Panc1 (cell line): ENCODE data around the gene UBAC2. TPM values are rescaled to one million over a fixed set of nuclear protein-coding genes. Genes with fewer than 3 reads are reported as not detected.

Experiments
- ATAC-seq: fragments of 200-7000 bp; cut with Tn5 transposase; 2 replicates; pipeline ENCODE4 v1.9.1; 2020; ENCODE audit warnings: mild to moderate bottlenecking, moderate library complexity
- BruUV-seq: library from RNA; stranded (reverse); fragments of 400-500 nt; replicated peaks from 2 replicates; lab custom pipeline; 2021; lab: Mats Ljungman, UMichigan
- CTCF ChIA-PET: fragments of 300-600 bp; sonication (Branson Sonifier 250); formaldehyde crosslinking; loops from one replicate; lab custom pipeline; 2022; ENCODE audit warnings: antibody characterized with exemption; lab: Charles Lee
- POLR2A ChIA-PET: fragments of 300-600 bp; sonication (Branson Sonifier 250); formaldehyde crosslinking; loops from one replicate; lab custom pipeline; 2022; ENCODE audit warnings: antibody characterized with exemption; lab: Charles Lee
- DNase-seq: peaks from one replicate; pipeline ENCODE4 v3.0.0-alpha.2; 2010; ENCODE audit warnings: low read depth, low spot score
- H3K27ac ChIP-seq: 2 replicates; pipeline ENCODE4 v1.5.1; 2011; ENCODE audit warnings: mild to moderate bottlenecking, low read length, inconsistent platforms
- H3K27me3 ChIP-seq: fragments of 200-500 bp; sonication (Bioruptor generic); 2 replicates; pipeline ENCODE4 v1.6.0; 2014; ENCODE audit warnings: low read length, inconsistent platforms; ENCODE audit not compliant: control insufficient read depth, insufficient read depth
- H3K36me3 ChIP-seq: fragments of 200-500 bp; sonication (Bioruptor generic); 2 replicates; pipeline ENCODE4 v1.5.1; 2014; ENCODE audit warnings: inconsistent platforms, mild to moderate bottlenecking, low read length, moderate library complexity; ENCODE audit not compliant: control insufficient read depth, insufficient read depth
- H3K4me1 ChIP-seq: 2 replicates; pipeline ENCODE4 v1.5.1; 2011; ENCODE audit warnings: inconsistent platforms, mild to moderate bottlenecking, low read length, moderate library complexity; ENCODE audit not compliant: control insufficient read depth, insufficient read depth
- H3K4me3 ChIP-seq, 2 experiments: 2 replicates each; pipeline ENCODE4 v1.5.1; 2011 to 2012; ENCODE audit warnings: low read depth in 2 of 2, low read length in 2 of 2, mild to moderate bottlenecking in 2 of 2, inconsistent platforms in 1 of 2, moderate library complexity in 1 of 2
- H3K9me3 ChIP-seq: fragments of 200-500 bp; sonication (Bioruptor generic); 2 replicates; pipeline ENCODE4 v1.5.1; 2014; ENCODE audit warnings: low read depth, mild to moderate bottlenecking, inconsistent platforms, low read length, moderate library complexity; ENCODE audit not compliant: control insufficient read depth, insufficient read depth
- POLR2AphosphoS5 ChIP-seq: IDR thresholded peaks from 2 replicates; pipeline ENCODE4 v1.6.1; 2012; ENCODE audit warnings: mild to moderate bottlenecking, low read depth, low read length, moderate library complexity
- SIN3A ChIP-seq: IDR thresholded peaks from 2 replicates; pipeline ENCODE4 v1.6.1; 2012; ENCODE audit warnings: low read depth, mild to moderate bottlenecking, low read length, moderate library complexity, borderline replicate concordance; ENCODE audit not compliant: insufficient read depth
- TCF7L2 ChIP-seq: IDR thresholded peaks from 2 replicates; pipeline ENCODE4 v1.6.1; 2011; ENCODE audit warnings: mild to moderate bottlenecking, low read depth, low read length, inconsistent platforms
- in situ Hi-C: cut with HindIII; loops from 2 replicates; pipeline ENCODE4 v1.10.0; 2016; ENCODE audit warnings: low sequenced_read_pairs, low pct_unique_long_range_greater_than_20kb
- intact Hi-C: fragments of 100-400 bp; cut with micrococcal nuclease; formaldehyde crosslinking; loops from one replicate; pipeline ENCODE4 v1.10.0; 2022; ENCODE audit not compliant: unreplicated experiment
- total RNA-seq: library from RNA; stranded (reverse); gene quantifications from one replicate; pipeline ENCODE4 v1.2.1, GENCODE V29; 2021; ENCODE audit not compliant: unreplicated experiment
- TF ChIP-seq, protein P1 (sequence below), 2 experiments: IDR thresholded peaks; 2 replicates each; pipeline ENCODE4 v1.6.1; 2011 to 2012; ENCODE audit warnings: low read depth in 2 of 2, control low read depth in 1 of 2, low read length in 1 of 2, mild to moderate bottlenecking in 1 of 2, moderate library complexity in 1 of 2; ENCODE audit not compliant: insufficient read depth in 1 of 2
- TF ChIP-seq, protein P2 (sequence below): fragments of 450-650 bp; IDR thresholded peaks from 2 replicates; pipeline ENCODE4 v1.5.1; 2017; ENCODE audit warnings: mild to moderate bottlenecking

UBAC2 gene
- total RNA-seq, 1 experiment from 2014 or later = 40.8 TPM

DNA sequence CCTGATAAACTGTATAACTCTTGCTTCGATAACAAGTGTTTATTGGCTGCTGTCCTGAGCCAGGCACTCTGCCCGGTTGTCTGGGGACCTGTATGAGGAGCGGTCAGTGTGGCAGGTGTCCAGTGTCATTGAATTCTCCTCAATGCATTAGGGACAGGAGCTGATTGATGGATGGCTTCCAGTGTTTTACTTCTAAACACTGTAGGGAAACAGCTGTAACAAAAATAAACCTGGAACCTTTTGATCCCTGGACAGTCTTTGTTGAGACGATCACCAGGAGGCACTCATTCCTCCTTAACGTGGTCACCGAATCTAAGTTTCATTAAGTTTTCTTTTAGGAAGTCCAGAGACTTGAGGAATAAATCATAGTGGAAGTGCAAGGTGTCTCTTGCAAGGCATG is 17.9 kb downstream of the UBAC2 start:
- no peak overlapping the region for H3K4me3 ChIP-seq
- H3K36me3 ChIP-seq = no peaks in the 10 kb centered on the region
- POLR2A ChIA-PET = no interaction called here
- H3K4me1 ChIP-seq = no peaks in the 10 kb centered on the region
- TF ChIP-seq, protein P1, sequence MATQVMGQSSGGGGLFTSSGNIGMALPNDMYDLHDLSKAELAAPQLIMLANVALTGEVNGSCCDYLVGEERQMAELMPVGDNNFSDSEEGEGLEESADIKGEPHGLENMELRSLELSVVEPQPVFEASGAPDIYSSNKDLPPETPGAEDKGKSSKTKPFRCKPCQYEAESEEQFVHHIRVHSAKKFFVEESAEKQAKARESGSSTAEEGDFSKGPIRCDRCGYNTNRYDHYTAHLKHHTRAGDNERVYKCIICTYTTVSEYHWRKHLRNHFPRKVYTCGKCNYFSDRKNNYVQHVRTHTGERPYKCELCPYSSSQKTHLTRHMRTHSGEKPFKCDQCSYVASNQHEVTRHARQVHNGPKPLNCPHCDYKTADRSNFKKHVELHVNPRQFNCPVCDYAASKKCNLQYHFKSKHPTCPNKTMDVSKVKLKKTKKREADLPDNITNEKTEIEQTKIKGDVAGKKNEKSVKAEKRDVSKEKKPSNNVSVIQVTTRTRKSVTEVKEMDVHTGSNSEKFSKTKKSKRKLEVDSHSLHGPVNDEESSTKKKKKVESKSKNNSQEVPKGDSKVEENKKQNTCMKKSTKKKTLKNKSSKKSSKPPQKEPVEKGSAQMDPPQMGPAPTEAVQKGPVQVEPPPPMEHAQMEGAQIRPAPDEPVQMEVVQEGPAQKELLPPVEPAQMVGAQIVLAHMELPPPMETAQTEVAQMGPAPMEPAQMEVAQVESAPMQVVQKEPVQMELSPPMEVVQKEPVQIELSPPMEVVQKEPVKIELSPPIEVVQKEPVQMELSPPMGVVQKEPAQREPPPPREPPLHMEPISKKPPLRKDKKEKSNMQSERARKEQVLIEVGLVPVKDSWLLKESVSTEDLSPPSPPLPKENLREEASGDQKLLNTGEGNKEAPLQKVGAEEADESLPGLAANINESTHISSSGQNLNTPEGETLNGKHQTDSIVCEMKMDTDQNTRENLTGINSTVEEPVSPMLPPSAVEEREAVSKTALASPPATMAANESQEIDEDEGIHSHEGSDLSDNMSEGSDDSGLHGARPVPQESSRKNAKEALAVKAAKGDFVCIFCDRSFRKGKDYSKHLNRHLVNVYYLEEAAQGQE (IDR thresholded peaks at IDR 0.05; ENCODE audit: insufficient read depth in 1 of 2, low read depth in 2 of 2, low read length in 1 of 2) = no peak
- TF ChIP-seq POLR2AphosphoS5 = no peak
- TF ChIP-seq, protein P2, sequence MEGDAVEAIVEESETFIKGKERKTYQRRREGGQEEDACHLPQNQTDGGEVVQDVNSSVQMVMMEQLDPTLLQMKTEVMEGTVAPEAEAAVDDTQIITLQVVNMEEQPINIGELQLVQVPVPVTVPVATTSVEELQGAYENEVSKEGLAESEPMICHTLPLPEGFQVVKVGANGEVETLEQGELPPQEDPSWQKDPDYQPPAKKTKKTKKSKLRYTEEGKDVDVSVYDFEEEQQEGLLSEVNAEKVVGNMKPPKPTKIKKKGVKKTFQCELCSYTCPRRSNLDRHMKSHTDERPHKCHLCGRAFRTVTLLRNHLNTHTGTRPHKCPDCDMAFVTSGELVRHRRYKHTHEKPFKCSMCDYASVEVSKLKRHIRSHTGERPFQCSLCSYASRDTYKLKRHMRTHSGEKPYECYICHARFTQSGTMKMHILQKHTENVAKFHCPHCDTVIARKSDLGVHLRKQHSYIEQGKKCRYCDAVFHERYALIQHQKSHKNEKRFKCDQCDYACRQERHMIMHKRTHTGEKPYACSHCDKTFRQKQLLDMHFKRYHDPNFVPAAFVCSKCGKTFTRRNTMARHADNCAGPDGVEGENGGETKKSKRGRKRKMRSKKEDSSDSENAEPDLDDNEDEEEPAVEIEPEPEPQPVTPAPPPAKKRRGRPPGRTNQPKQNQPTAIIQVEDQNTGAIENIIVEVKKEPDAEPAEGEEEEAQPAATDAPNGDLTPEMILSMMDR = no peak
- TF ChIP-seq SIN3A = no peak
- TF ChIP-seq TCF7L2 = no peak
- H3K27me3 ChIP-seq = no peaks in the 10 kb centered on the region
- in situ Hi-C loops = no loop called here
- intact Hi-C loops = no loop called here
- no peak for ATAC-seq
- CTCF ChIA-PET = no interaction called here
- no peaks in the 10 kb centered on the region for H3K9me3 ChIP-seq
- no peak for DNase-seq
- H3K27ac ChIP-seq = no peak overlapping the region
- BruUV-seq = no TSS peak

DNA sequence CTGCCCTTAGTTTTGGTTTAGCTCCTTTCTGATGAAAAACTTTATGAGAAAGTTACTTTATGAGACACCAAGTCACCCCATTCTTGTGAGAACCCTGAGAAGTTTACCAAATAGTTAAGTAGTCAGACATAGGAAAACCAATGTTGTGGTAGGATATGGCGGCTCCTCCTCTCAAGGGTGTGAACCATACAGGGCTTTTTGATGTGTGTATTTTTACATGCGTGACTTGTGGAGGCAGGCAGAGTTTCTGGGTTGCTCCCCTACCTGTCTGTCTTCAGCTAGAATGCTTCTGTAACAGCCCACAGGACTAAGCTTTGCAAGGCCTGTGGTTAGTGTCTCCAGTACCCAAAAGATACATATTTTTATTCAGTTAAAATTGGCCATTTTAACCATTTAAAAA is 18.3 kb downstream of the UBAC2 start:
- ChIA-PET POLR2A (no interaction called here), CTCF (no interaction called here)
- TF ChIP-seq, protein P1 (IDR thresholded peaks at IDR 0.05; ENCODE audit: insufficient read depth in 1 of 2, low read depth in 2 of 2, low read length in 1 of 2) = no peak
- TF ChIP-seq POLR2AphosphoS5 (no peak), SIN3A (no peak), TCF7L2 (no peak)
- TF ChIP-seq, protein P2 = no peak
- in situ Hi-C loops (no loop called here), intact Hi-C loops (no loop called here)
- ATAC-seq (no peak), DNase-seq (no peak)
- BruUV-seq = no TSS peak
- H3K4me1 ChIP-seq = no peaks in the 10 kb centered on the region
- H3K9me3 ChIP-seq = no peaks in the 10 kb centered on the region
- H3K27me3 ChIP-seq = no peaks in the 10 kb centered on the region
- no peak overlapping the region for H3K27ac ChIP-seq
- no peak overlapping the region for H3K4me3 ChIP-seq
- no peaks in the 10 kb centered on the region for H3K36me3 ChIP-seq
